Naive thymus-derived CD4-positive, alpha-beta T cell (primary cell): ENCODE measurements around the gene LKAAEAR1. TPM values are rescaled to one million over a fixed set of nuclear protein-coding genes. Genes with fewer than 3 reads are reported as not detected.

Source experiments
- ATAC-seq: fragments of 150-1000 bp; cut with Tn5 transposase; 2 replicates; pipeline ENCODE4 v1.10.0; 2021; ENCODE audit warnings: mild to moderate bottlenecking, moderate library complexity
- CTCF ChIA-PET: fragments of 350-600 bp; sonication (Branson Sonifier 250); formaldehyde crosslinking; loops from one replicate; lab custom pipeline; 2021; ENCODE audit warnings: antibody characterized with exemption; lab: Charles Lee
- POLR2A ChIA-PET: fragments of 350-600 bp; sonication (Branson Sonifier 250); formaldehyde crosslinking; loops from one replicate; lab custom pipeline; 2021; ENCODE audit warnings: antibody characterized with exemption, inconsistent platforms; lab: Charles Lee
- DNase-seq, 9 donors: peaks; one replicate each; pipeline versions ENCODE4 v3.0.0 to v3.0.0-alpha.2; 2020 to 2022; ENCODE audit warnings: mixed read lengths in 1 of 9
- H3K27ac ChIP-seq: one replicate; pipeline ENCODE4 v1.7.0; 2013; ENCODE audit warnings: mild to moderate bottlenecking, low read depth, low read length, moderate library complexity
- H3K27me3 ChIP-seq, 2 donors: one replicate each; pipeline ENCODE4 v1.7.0; 2013; ENCODE audit warnings: low read length in 2 of 2, mild to moderate bottlenecking in 2 of 2, moderate library complexity in 2 of 2; ENCODE audit not compliant: control insufficient read depth in 2 of 2, insufficient read depth in 2 of 2
- H3K36me3 ChIP-seq, 3 experiments: 1 replicate in 2 of 3; 2 replicates in 1 of 3; pipeline ENCODE4 v1.7.0; 2013; ENCODE audit warnings: low read length in 3 of 3, mild to moderate bottlenecking in 3 of 3, moderate library complexity in 1 of 3; ENCODE audit not compliant: insufficient read depth in 3 of 3, control insufficient read depth in 2 of 3
- H3K4me1 ChIP-seq, 2 donors: one replicate each; pipeline ENCODE4 v1.7.0; 2013; ENCODE audit warnings: low read length in 2 of 2, mild to moderate bottlenecking in 2 of 2, moderate library complexity in 1 of 2; ENCODE audit not compliant: control insufficient read depth in 2 of 2, insufficient read depth in 2 of 2
- H3K4me3 ChIP-seq: 2 replicates; pipeline ENCODE4 v1.7.0; 2013; ENCODE audit warnings: mild to moderate bottlenecking, low read length
- H3K9me3 ChIP-seq, 3 experiments: 1 replicate in 2 of 3; 2 replicates in 1 of 3; pipeline ENCODE4 v1.7.0; 2013; ENCODE audit warnings: low read length in 3 of 3; ENCODE audit not compliant: control insufficient read depth in 2 of 3
- H3K27ac Mint-ChIP-seq, 9 donors: one replicate each; pipeline ENCODE4 v1.8.0; 2020 to 2022; ENCODE audit warnings: mixed read lengths in 9 of 9, mild to moderate bottlenecking in 8 of 9, moderate library complexity in 5 of 9, inconsistent platforms in 2 of 9
- H3K27me3 Mint-ChIP-seq, 5 donors: one replicate each; pipeline ENCODE4 v1.8.0; 2021 to 2022; ENCODE audit warnings: mixed read lengths in 5 of 5, mild to moderate bottlenecking in 1 of 5
- H3K36me3 Mint-ChIP-seq, 5 donors: one replicate each; pipeline ENCODE4 v1.8.0; 2020 to 2022; ENCODE audit warnings: mixed read lengths in 5 of 5, mild to moderate bottlenecking in 3 of 5, inconsistent platforms in 1 of 5
- H3K4me1 Mint-ChIP-seq, 7 donors: one replicate each; pipeline ENCODE4 v1.8.0; 2020 to 2022; ENCODE audit warnings: mixed read lengths in 7 of 7, mild to moderate bottlenecking in 3 of 7, inconsistent platforms in 1 of 7
- H3K4me3 Mint-ChIP-seq, 10 donors: one replicate each; pipeline ENCODE4 v1.8.0; 2020 to 2022; ENCODE audit warnings: mild to moderate bottlenecking in 10 of 10, mixed read lengths in 10 of 10, moderate library complexity in 6 of 10, inconsistent platforms in 2 of 10
- H3K9me3 Mint-ChIP-seq, 11 donors: one replicate each; pipeline ENCODE4 v1.8.0; 2020 to 2022; ENCODE audit warnings: mixed read lengths in 11 of 11, mild to moderate bottlenecking in 4 of 11, inconsistent platforms in 1 of 11, moderate library complexity in 1 of 11
- intact Hi-C, 2 donors: fragments of 100-400 bp; cut with micrococcal nuclease; formaldehyde crosslinking; loops; one replicate each; pipeline ENCODE4 v1.15.1; 2023
- polyA plus RNA-seq, 2 donors: library from polyadenylated mRNA; unstranded; fragments of 300-500 nt; fragmentation: Illumina TruSeq; gene quantifications; one replicate each; pipeline ENCODE4 v1.2.3, GENCODE V29; 2021
- total RNA-seq, 6 experiments: library from RNA in 5 of 6; stranded (reverse) in 5 of 6; gene quantifications; 1 replicate in 5 of 6; 2 replicates in 1 of 6; pipeline ENCODE4 v1.2.3 and lab custom pipeline; 2021 to 2026

The LKAAEAR1 gene
- total and polyA plus RNA-seq, 7 experiments from 2014 or later: 0.47 to 0.75 (median 0.59) TPM; not detected in 3

DNA sequence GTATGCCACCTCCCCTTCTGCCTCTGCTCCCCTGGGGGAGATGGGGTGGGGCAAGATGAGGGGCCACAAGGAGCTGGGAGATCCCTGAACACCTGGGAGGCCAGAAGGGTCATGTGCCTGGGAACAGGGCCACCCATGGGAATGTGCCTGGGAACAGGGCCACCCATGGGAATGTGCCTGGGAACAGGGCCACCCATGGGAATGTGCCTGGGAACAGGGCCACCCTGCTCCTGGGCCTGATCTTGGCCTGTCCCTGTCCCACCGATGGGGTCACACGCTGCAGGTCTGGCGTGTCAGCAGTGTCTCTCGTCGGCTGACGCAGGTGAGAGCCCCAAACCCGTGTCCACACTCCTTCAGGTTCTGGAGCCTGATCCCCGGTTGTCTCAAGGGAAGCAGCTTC, 9.2 kb downstream of the LKAAEAR1 start:
- POLR2A ChIA-PET: interaction anchor here (0.8 to 6.6 kb wide), 2 partner anchors 11 to 46 kb away, joined by 3 to 83 read pairs; partner anchors contain the start of gene TCEA2
- Histone ChIP-seq H3K27me3 (no peaks in the 10 kb centered on the region), H3K4me3 (no peak overlapping the region), H3K9me3 (no peaks in the 10 kb centered on the region), H3K27ac (no peak overlapping the region), H3K36me3 (peaks cover 0 to 50% (median 0%) of the 10 kb centered on the region in 3 experiments), H3K4me1 (peaks cover 12 to 13% of the 10 kb centered on the region in 2 donors)
- DNase-seq (no peak), ATAC-seq (no peak)
- Mint-ChIP-seq H3K27ac (peak overlapping the region in 1 of 9 donors; percentile 52), H3K4me3 (peak overlapping the region in 1 of 10 donors; percentile 94), H3K4me1 (peaks cover 0 to 27% (median 12%) of the 10 kb centered on the region in 7 donors), H3K36me3 (peaks cover 0 to 12% (median 0%) of the 10 kb centered on the region in 5 donors), H3K9me3 (no peaks in the 10 kb centered on the region), H3K27me3 (no peaks in the 10 kb centered on the region)
- intact Hi-C loops: loop anchor here in 1 of 2 donors (5.0 kb wide), 1 partner anchor 538 kb away; the partner anchor contains the start of gene PTK6
- CTCF ChIA-PET: no interaction called here

DNA sequence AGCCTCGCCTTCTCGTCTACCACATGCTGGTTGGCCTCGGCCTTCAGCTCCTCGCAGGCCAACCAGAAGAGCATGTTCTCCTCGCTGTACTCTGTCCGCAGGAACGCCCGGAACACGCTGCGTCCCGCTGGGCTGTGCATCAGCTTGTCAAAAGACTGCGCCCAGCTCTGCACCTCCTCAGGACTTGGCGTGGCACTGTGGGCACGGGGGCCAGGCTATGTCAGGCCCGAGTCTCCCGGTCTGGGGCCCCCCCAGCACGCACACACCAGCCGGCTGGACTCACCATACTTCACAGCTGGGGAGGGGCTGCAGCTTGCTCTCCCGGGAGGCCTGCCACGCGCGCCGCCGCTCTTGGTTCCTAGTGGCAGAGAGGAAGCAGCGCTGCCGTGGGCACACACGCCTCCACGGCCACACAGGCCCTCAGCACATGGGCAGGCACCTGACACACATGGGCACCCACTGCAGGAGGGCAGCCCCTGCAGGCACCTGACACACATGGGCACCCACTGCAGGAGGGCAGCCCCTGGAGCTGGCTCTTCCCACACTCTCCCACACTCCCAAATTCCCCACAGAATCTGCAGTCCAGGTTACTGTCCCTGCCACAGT, 9.9 kb downstream of the LKAAEAR1 start:
- H3K36me3 ChIP-seq: peaks cover 0 to 49% (median 0%) of the 10 kb centered on the region in 3 experiments
- intact Hi-C loops: no loop called here
- no peaks in the 10 kb centered on the region for H3K9me3 Mint-ChIP-seq
- no peaks in the 10 kb centered on the region for H3K27me3 Mint-ChIP-seq
- DNase-seq: no peak
- no peak for ATAC-seq
- peaks cover 0 to 12% (median 0%) of the 10 kb centered on the region in 5 donors for H3K36me3 Mint-ChIP-seq
- no peaks in the 10 kb centered on the region for H3K9me3 ChIP-seq
- no peak overlapping the region for H3K27ac ChIP-seq
- H3K4me3 Mint-ChIP-seq: no peak overlapping the region
- peaks cover 12 to 20% of the 10 kb centered on the region in 2 donors for H3K4me1 ChIP-seq
- no peak overlapping the region for H3K4me3 ChIP-seq
- H3K27ac Mint-ChIP-seq: peak overlapping the region in 1 of 9 donors; percentile 21
- H3K4me1 Mint-ChIP-seq: peaks cover 0 to 27% (median 12%) of the 10 kb centered on the region in 7 donors
- H3K27me3 ChIP-seq: no peaks in the 10 kb centered on the region
- ChIA-PET POLR2A (interaction anchor here (6.6 kb wide), 1 partner anchor 10 kb away, joined by 83 read pairs; the partner anchor contains the start of gene TCEA2), CTCF (interaction anchor here (0.6 kb wide), 1 partner anchor 49 kb away, joined by 5 read pairs; no protein-coding TSS in a partner anchor)

DNA sequence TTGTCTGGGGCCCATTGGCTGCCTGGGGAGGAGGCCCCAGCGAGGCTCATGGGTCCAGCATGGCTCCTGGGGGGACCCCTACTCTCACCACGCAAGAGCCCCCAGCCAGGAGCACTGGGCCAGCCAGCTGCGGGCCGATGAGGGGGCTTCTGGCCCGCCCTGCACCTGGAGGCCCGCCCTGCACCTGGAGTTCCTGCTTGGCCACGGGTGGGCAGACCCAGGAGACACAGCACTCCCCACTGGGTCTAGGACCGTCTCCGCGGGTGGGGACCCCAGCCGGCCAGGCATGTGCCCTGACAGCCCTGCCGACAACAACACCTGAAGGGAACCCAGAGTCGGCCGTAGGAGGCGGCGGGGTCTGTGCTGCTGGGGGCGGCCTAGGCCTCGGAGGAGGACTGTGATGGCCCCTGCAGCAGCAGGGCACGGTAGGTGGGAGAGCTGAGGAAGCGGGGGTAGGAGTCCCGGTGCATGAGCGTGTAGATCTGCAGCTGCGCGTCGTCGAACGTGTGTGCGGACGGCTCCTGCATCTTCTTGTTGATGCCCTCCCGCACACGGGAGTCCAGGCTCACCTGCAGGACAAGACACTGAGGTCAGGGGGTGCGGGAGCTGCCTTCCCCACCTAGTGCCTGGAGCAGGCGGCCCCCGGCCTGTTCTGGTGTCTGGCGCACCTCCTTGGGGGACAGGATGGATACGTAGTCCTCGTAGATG, 10.6 kb downstream of the LKAAEAR1 start:
- H3K4me3 Mint-ChIP-seq: no peak overlapping the region
- no peaks in the 10 kb centered on the region for H3K27me3 Mint-ChIP-seq
- Histone ChIP-seq H3K4me3 (no peak overlapping the region), H3K27ac (no peak overlapping the region), H3K9me3 (no peaks in the 10 kb centered on the region), H3K36me3 (peaks cover 0 to 45% (median 0%) of the 10 kb centered on the region in 3 experiments), H3K4me1 (peaks cover 12 to 23% of the 10 kb centered on the region in 2 donors), H3K27me3 (no peaks in the 10 kb centered on the region)
- no peaks in the 10 kb centered on the region for H3K9me3 Mint-ChIP-seq
- ATAC-seq (no peak), DNase-seq (no peak)
- H3K36me3 Mint-ChIP-seq: peaks cover 0 to 8% (median 0%) of the 10 kb centered on the region in 5 donors
- peaks cover 0 to 31% (median 15%) of the 10 kb centered on the region in 7 donors for H3K4me1 Mint-ChIP-seq
- ChIA-PET POLR2A (interaction anchor here (0.6 to 0.7 kb wide), 2 partner anchors 30 to 49 kb away, joined by 3 read pairs; no protein-coding TSS in a partner anchor), CTCF (interaction anchor here (0.6 kb wide), 1 partner anchor 50 kb away, joined by 5 read pairs; no protein-coding TSS in a partner anchor)
- intact Hi-C loops: no loop called here
- H3K27ac Mint-ChIP-seq: peak overlapping the region in 3 of 9 donors; percentile 21 to 38 (median 24)

DNA sequence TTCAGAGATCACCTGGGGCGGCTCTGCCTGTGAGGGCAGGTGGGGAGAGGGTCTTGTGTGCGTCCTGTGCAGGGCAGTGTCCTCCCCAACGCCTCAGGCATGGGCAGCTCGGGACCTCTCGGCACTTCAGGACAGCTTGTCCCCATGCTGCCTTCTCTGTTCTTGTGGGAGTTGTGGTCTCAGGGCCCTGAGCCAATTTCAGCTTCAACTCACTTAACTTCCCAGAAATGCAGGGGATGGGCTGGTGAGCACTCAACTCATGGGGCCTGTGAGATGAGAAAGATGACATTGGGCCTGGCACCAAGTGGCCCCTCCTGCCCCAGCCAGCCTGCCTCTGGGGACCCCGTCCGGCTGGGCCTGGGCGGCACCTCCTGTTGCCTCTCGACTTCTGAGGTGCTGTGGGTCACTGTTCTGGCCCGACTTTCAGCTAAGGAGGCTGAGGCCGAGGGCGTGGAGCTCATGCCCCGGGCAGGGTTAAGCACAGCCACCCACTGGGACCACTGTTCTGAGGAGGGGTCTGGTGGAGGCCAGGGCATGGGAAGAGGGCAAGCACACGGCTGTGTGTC, 11.6 kb downstream of the LKAAEAR1 start:
- ChIA-PET POLR2A (interaction anchor here (0.6 to 0.7 kb wide), 2 partner anchors 29 to 50 kb away, joined by 3 read pairs; no protein-coding TSS in a partner anchor), CTCF (interaction anchor here (1.0 kb wide), 1 partner anchor 12 kb away, joined by 5 read pairs; the partner anchor contains the start of gene LKAAEAR1)
- no peaks in the 10 kb centered on the region for H3K9me3 Mint-ChIP-seq
- peaks cover 12 to 23% of the 10 kb centered on the region in 2 donors for H3K4me1 ChIP-seq
- ATAC-seq: no peak
- no peaks in the 10 kb centered on the region for H3K27me3 Mint-ChIP-seq
- H3K9me3 ChIP-seq: no peaks in the 10 kb centered on the region
- H3K4me3 Mint-ChIP-seq: no peak overlapping the region
- DNase-seq: no peak
- no peaks in the 10 kb centered on the region for H3K27me3 ChIP-seq
- no peak overlapping the region for H3K27ac ChIP-seq
- intact Hi-C loops: no loop called here
- H3K36me3 ChIP-seq: peaks cover 0 to 45% (median 0%) of the 10 kb centered on the region in 3 experiments
- no peak overlapping the region for H3K4me3 ChIP-seq
- peak overlapping the region in 3 of 9 donors; percentile 8 to 47 (median 9) for H3K27ac Mint-ChIP-seq
- H3K36me3 Mint-ChIP-seq: peaks cover 0 to 8% (median 0%) of the 10 kb centered on the region in 5 donors
- peaks cover 0 to 35% (median 11%) of the 10 kb centered on the region in 7 donors for H3K4me1 Mint-ChIP-seq

DNA sequence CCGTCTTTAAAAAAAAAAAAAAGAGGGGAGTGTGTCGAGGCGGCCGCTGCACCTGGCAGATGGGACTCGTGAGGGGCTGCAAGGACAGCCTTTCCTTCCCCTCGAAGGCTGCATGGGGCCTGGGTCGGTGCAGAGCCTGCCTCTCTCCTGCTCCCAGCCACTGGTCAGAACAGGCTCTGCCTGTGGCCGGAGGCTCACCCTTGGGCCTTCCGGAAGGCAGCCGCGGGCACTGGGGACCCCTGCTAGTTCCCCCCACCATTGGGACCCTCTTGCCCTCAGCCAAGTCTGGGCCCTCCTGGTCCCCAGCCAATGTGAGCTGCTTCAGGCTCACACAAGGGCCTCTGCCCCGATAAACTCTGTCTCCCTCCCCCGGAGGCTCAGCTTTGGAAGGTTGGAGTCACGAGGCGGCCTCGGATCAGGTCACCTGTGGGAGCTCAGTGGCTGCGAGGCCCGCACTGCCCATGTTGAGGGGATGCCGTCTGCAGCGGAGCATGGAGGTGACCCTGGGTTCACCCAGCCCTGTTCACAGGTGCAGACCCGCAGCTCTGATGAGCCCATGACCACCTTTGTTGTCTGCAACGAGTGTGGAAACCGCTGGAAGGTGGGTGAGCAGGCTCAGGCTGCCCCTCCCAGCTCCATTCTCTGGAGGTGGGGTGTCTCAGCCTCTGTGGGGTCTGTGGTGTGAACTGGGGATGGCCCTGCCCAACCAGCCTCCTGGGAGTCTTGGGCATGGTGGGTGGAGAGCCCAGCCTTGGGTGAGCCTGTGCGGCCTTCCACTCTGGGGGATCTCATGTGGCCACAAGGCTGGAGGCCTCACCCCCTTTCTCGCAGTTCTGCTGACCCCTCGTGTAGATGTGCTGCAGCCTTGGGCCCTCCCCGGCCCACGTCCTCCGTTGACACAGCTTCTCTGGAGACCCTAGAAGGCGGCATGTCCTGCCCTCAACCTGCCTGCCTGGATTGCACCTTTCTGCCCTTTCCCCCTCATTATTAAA, 12.6 kb downstream of the LKAAEAR1 start:
- Histone ChIP-seq H3K27ac (no peak overlapping the region), H3K36me3 (peaks cover 0 to 45% (median 0%) of the 10 kb centered on the region in 3 experiments), H3K9me3 (no peaks in the 10 kb centered on the region), H3K4me1 (peaks cover 10 to 24% of the 10 kb centered on the region in 2 donors), H3K27me3 (no peaks in the 10 kb centered on the region), H3K4me3 (no peak overlapping the region)
- ATAC-seq: no peak
- H3K27me3 Mint-ChIP-seq: no peaks in the 10 kb centered on the region
- H3K4me1 Mint-ChIP-seq: peaks cover 8 to 38% (median 17%) of the 10 kb centered on the region in 7 donors
- no peaks in the 10 kb centered on the region for H3K9me3 Mint-ChIP-seq
- ChIA-PET CTCF (interaction anchor here (1.0 kb wide), 1 partner anchor 13 kb away, joined by 5 read pairs; the partner anchor contains the start of gene LKAAEAR1), POLR2A (interaction anchor here (0.8 to 1.1 kb wide), 3 partner anchors 9 to 20 kb away, joined by 3 to 4 read pairs (median 3); partner anchors contain the start of gene TCEA2)
- no peak for DNase-seq
- intact Hi-C loops: no loop called here
- peak overlapping the region in 2 of 9 donors; percentile 8 to 47 for H3K27ac Mint-ChIP-seq
- H3K36me3 Mint-ChIP-seq: peaks cover 0 to 8% (median 0%) of the 10 kb centered on the region in 5 donors
- H3K4me3 Mint-ChIP-seq: no peak overlapping the region
